ENCODE data around the gene RNF113B.

- no peak for TF ChIP-seq EP300 (IDR thresholded peaks at IDR 0.05)
- TF ChIP-seq POLR2A (IDR thresholded peaks at IDR 0.05), result no peak
- TF ChIP-seq, protein P1, sequence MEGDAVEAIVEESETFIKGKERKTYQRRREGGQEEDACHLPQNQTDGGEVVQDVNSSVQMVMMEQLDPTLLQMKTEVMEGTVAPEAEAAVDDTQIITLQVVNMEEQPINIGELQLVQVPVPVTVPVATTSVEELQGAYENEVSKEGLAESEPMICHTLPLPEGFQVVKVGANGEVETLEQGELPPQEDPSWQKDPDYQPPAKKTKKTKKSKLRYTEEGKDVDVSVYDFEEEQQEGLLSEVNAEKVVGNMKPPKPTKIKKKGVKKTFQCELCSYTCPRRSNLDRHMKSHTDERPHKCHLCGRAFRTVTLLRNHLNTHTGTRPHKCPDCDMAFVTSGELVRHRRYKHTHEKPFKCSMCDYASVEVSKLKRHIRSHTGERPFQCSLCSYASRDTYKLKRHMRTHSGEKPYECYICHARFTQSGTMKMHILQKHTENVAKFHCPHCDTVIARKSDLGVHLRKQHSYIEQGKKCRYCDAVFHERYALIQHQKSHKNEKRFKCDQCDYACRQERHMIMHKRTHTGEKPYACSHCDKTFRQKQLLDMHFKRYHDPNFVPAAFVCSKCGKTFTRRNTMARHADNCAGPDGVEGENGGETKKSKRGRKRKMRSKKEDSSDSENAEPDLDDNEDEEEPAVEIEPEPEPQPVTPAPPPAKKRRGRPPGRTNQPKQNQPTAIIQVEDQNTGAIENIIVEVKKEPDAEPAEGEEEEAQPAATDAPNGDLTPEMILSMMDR (IDR thresholded peaks at IDR 0.05), result no peak
- TF ChIP-seq POLR2AphosphoS5 (IDR thresholded peaks at IDR 0.05), result peak in 1 of 4 donors; percentile 5
Measured at GRCh38 chr13:98173431-98174152, 3.5 kb downstream of the RNF113B start.

Data from sigmoid colon (tissue), 4 donors.